Thoracic aorta (tissue), 2 donors: ENCODE measurements around the gene TAF1. TPM values are rescaled to one million over a fixed set of nuclear protein-coding genes. Genes with fewer than 3 reads are reported as not detected.
"Not testable (repeated sequence)": the region's sequence is repeated elsewhere in the genome, so short reads cannot be mapped to it uniquely, and the experiment has no call there.

Experiments
- ATAC-seq: fragments of 150-250 bp; one replicate; pipeline ENCODE4 v1.8.0; 2017; ENCODE audit warnings: low read depth; ENCODE audit not compliant: insufficient number of reproducible peaks, low FRiP score
- DNase-seq: peaks from one replicate; pipeline ENCODE4 v3.0.0-alpha.2; 2020; ENCODE audit warnings: low spot score
- H3K27ac ChIP-seq, 2 donors: fragments of 200-600 bp; sonication (generic); 1 replicate in 1 of 2; 2 replicates in 1 of 2; pipeline ENCODE4 v1.5.1; 2016; ENCODE audit warnings: mild to moderate bottlenecking in 2 of 2, moderate library complexity in 2 of 2
- H3K27me3 ChIP-seq: fragments of 200-600 bp; sonication (generic); replicated peaks from 2 replicates; pipeline ENCODE4 v1.6.0; 2016; ENCODE audit warnings: mild to moderate bottlenecking; ENCODE audit not compliant: insufficient read depth
- H3K36me3 ChIP-seq: fragments of 200-600 bp; sonication (generic); one replicate; pipeline ENCODE4 v1.5.1; 2016
- H3K4me1 ChIP-seq, 2 donors: fragments of 200-600 bp; sonication (generic); 1 replicate in 1 of 2; 2 replicates in 1 of 2; pipeline versions ENCODE4 v1.5.1 to v1.6.0; 2016; ENCODE audit warnings: low read depth in 2 of 2, mild to moderate bottlenecking in 1 of 2; ENCODE audit not compliant: control insufficient read depth in 1 of 2
- H3K4me3 ChIP-seq: fragments of 200-600 bp; sonication (generic); 2 replicates; pipeline ENCODE4 v1.5.1; 2016; ENCODE audit warnings: mild to moderate bottlenecking
- H3K9me3 ChIP-seq: fragments of 200-600 bp; sonication (generic); 2 replicates; pipeline ENCODE4 v1.5.1; 2016
- total RNA-seq, 2 donors: library from RNA; depleted of rRNA; stranded (reverse); fragments of >200 nt; gene quantifications; one replicate each; pipeline versions ENCODE4 v1.1.0 to v1.2.3, GENCODE V29; 2016
- TF ChIP-seq, protein P1 (sequence below): fragments of 200-600 bp; sonication (generic); IDR thresholded peaks from one replicate; pipeline ENCODE4 v1.5.1; 2019; ENCODE audit warnings: antibody characterized with exemption

The TAF1 gene, protein sequence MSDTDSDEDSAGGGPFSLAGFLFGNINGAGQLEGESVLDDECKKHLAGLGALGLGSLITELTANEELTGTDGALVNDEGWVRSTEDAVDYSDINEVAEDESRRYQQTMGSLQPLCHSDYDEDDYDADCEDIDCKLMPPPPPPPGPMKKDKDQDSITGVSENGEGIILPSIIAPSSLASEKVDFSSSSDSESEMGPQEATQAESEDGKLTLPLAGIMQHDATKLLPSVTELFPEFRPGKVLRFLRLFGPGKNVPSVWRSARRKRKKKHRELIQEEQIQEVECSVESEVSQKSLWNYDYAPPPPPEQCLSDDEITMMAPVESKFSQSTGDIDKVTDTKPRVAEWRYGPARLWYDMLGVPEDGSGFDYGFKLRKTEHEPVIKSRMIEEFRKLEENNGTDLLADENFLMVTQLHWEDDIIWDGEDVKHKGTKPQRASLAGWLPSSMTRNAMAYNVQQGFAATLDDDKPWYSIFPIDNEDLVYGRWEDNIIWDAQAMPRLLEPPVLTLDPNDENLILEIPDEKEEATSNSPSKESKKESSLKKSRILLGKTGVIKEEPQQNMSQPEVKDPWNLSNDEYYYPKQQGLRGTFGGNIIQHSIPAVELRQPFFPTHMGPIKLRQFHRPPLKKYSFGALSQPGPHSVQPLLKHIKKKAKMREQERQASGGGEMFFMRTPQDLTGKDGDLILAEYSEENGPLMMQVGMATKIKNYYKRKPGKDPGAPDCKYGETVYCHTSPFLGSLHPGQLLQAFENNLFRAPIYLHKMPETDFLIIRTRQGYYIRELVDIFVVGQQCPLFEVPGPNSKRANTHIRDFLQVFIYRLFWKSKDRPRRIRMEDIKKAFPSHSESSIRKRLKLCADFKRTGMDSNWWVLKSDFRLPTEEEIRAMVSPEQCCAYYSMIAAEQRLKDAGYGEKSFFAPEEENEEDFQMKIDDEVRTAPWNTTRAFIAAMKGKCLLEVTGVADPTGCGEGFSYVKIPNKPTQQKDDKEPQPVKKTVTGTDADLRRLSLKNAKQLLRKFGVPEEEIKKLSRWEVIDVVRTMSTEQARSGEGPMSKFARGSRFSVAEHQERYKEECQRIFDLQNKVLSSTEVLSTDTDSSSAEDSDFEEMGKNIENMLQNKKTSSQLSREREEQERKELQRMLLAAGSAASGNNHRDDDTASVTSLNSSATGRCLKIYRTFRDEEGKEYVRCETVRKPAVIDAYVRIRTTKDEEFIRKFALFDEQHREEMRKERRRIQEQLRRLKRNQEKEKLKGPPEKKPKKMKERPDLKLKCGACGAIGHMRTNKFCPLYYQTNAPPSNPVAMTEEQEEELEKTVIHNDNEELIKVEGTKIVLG (N-terminal part only)
- total RNA-seq: 10 to 100 TPM; 38.0 to 81.0 TPM

DNA sequence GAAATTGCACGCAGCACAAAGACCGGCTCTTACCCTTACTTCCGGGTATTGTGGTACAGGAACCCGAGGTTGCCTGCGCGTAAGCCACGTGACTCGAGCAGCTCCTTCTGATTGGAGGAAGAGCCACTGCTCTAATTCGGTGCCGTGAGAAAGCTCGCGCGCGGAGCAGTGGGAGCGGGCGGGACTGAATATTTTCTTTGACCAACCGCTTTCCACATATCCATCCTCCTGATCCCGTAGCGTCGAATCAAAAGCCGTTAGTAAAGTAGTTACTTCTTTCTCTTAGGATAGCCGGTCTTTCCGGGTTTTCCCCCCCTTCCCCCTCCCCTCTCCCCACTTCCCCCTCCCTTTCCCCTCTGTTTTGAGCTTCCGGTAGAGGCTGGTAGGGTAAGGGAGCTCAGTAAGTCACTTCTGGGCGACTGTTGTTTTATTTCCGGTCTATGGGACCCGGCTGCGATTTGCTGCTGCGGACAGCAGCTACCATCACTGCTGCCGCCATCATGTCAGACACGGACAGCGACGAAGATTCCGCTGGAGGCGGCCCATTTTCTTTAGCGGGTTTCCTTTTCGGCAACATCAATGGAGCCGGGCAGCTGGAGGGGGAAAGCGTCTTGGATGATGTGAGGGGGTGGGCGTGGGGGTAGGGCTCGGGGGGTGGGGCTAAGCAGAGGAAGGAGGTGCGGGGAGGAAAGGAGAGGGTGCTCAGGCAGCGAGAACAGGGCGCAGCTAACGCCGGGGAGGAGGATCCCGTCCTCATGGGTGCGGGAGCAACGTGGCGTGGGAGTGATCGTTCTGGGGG lies at the start of gene TAF1:
Gene TAF1, plus strand, starts transcription at position 483 of the 799 bp plus-strand sequence. Its CDS starts 18 bp downstream, at position 501.
- Histone ChIP-seq H3K4me1 (peaks cover 3 to 13% of the 10 kb centered on the region in 2 donors), H3K9me3 (no peaks in the 10 kb centered on the region), H3K27me3 (no peaks in the 10 kb centered on the region), H3K4me3 (peak within 1 kb of the TSS; percentile 84), H3K27ac (peak within 1 kb of the TSS; percentile 94 to 96), H3K36me3 (no peaks in the 10 kb centered on the region)
- DNase-seq (peak; percentile 83), ATAC-seq (peak; percentile 93)
- TF ChIP-seq, protein P1, sequence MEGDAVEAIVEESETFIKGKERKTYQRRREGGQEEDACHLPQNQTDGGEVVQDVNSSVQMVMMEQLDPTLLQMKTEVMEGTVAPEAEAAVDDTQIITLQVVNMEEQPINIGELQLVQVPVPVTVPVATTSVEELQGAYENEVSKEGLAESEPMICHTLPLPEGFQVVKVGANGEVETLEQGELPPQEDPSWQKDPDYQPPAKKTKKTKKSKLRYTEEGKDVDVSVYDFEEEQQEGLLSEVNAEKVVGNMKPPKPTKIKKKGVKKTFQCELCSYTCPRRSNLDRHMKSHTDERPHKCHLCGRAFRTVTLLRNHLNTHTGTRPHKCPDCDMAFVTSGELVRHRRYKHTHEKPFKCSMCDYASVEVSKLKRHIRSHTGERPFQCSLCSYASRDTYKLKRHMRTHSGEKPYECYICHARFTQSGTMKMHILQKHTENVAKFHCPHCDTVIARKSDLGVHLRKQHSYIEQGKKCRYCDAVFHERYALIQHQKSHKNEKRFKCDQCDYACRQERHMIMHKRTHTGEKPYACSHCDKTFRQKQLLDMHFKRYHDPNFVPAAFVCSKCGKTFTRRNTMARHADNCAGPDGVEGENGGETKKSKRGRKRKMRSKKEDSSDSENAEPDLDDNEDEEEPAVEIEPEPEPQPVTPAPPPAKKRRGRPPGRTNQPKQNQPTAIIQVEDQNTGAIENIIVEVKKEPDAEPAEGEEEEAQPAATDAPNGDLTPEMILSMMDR: no peak

DNA sequence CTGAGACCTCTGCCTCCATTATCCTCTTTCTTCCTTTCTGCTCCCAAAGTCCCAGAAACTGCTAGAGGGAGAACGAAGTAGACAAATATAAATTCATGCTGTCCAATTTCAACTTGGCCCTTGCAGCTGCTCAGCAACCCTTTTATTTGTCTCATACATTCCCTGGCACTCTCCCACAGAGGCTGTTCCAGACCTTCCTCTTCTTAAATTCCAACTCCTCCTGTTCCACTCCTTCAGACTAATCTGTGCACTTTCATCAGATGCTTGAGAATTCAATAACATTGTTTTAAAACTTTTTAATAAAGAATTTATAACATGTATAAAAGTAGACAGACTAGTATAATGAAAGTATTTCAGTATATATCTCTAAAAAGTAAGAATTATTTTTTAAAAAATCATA lies 49.2 kb upstream of the TAF1 start:
- H3K27ac ChIP-seq, H3K36me3 ChIP-seq, H3K4me1 ChIP-seq, DNase-seq, ATAC-seq, H3K9me3 ChIP-seq, H3K4me3 ChIP-seq, H3K27me3 ChIP-seq: not testable (repeated sequence)

DNA sequence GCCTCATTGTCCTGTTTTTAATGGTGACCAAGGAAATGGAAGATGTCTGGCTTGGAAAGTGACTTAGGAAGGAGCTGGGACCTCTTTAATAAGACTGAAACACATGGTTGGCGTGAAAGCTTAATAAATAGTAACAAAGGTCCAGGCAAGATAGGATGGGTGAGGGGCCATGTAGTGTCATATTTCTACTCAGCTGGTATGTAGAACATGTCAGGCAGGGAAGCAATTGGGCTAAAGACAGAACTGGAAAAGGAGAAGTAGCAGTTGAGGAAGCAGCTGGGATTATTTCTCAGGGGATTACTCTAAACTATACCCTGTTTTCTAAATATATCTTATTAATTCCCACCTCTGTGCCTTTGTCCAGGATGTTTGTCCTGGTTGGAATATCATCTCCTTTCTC lies 46.0 kb upstream of the TAF1 start:
- H3K27me3 ChIP-seq: no peaks in the 10 kb centered on the region
- no peaks in the 10 kb centered on the region for H3K9me3 ChIP-seq
- no peak overlapping the region for H3K4me3 ChIP-seq
- ATAC-seq (no peak), DNase-seq (no peak)
- H3K4me1 ChIP-seq: no peaks in the 10 kb centered on the region
- H3K36me3 ChIP-seq: no peaks in the 10 kb centered on the region
- TF ChIP-seq, protein P1: no peak
- no peak overlapping the region for H3K27ac ChIP-seq

DNA sequence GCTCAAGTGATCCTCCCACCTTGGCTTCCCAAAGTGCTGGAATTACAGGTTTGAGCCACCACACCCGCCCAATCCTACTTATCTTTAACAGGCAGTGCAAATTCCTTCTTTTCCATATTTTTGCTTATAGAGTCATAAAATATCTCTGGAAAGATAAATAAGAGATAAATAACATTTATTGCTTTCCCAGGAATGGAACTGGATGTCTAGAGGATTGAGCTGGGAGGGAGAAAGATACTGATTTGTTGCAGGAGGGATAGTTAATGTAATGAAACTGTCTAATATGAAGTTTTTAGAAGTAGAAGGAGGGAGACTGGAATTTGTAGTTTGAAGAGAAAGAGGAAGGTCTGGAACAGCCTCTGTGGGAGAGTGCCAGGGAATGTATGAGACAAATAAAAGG lies 44.4 kb upstream of the TAF1 start:
- no peak overlapping the region for H3K4me3 ChIP-seq
- no peak for ATAC-seq
- peak overlapping the region in 1 of 2 donors; percentile 22 for H3K27ac ChIP-seq

DNA sequence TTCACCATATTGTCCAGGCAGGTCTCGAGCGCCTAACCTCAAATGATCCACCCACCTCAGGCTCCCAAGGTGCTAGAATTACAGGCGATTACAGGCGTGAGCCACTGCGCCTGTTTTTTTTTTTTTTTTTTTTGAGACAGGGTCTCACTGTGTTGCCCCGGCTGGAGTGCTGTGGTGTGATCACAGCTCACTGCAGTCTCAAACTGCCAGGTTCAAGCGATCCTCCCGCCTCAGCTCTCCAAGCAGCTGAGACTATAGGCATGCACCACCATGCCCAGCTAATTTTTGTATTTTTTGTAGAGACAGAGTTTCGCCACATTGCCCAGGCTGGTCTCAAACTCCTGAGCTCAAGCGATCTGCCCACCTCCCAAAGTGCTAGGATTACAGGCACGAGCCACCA lies 41.7 kb upstream of the TAF1 start:
- not testable (repeated sequence) for H3K4me3 ChIP-seq, ATAC-seq, DNase-seq, H3K4me1 ChIP-seq, H3K27me3 ChIP-seq, H3K27ac ChIP-seq, H3K36me3 ChIP-seq, H3K9me3 ChIP-seq

More for the DNA sequence above, 44.4 kb upstream of the TAF1 start:
- TF ChIP-seq, protein P1: no peak
- Histone ChIP-seq H3K36me3 (no peaks in the 10 kb centered on the region), H3K27me3 (no peaks in the 10 kb centered on the region), H3K4me1 (no peaks in the 10 kb centered on the region), H3K9me3 (no peaks in the 10 kb centered on the region)
- no peak for DNase-seq
